ENCODE results near the gene TUBA1B. TPM values are rescaled to one million over a fixed set of nuclear protein-coding genes. Genes with fewer than 3 reads are reported as not detected.

TUBA1B gene
- total and polyA plus RNA-seq, 2 of the 8 experiments (the other 6 are each of a cell fraction or from before 2014, with no cell fraction given), result 2,092 to 6,837 TPM

DNA sequence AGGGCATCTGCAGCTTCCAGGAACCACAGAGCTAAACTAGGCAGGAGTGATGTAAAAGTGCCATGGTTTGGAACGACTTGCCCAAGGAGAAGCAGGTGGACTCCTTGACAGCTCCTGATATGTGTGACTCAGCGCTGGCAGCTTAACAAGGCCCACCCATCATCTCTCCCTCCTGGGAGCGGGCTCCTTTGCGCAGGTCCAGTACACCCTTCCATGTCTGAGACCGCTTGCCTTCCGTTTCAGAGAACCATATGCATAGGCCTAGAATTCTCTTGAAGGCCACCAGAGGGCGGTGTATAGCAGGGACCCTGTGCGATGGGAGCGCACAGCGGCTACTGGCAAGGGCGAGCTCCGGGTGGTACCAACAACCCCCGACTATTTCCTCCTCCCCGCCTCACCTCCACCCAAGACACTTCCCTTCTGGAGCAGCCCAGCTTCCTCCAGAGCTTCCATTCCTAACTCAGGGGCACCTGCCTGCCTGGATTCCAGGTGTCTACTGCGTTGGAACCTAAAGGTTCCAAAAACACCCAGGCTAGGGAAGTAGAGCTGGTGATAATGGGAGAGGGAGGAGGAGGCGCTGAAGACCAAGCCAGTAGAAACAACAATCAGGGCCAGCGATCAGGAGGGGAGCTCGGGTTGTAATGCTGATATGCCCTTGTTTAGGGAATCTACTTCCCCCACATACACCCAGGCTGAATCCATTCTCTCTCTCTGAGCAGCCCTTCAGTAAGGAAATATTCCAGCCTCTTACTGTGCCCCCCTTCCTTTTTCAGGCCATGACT is 42.9 kb downstream of the TUBA1B start (continued):
- TF ChIP-seq SP1 (IDR thresholded peaks at IDR 0.05; ENCODE audit: low read depth, low read length) (no peak), CHD7 (IDR thresholded peaks at IDR 0.05; ENCODE audit: insufficient replicate concordance, low read length) (no peak), FOSL1 (IDR thresholded peaks at IDR 0.05; ENCODE audit: insufficient read depth, low read depth, low read length) (no peak), SRF (IDR thresholded peaks at IDR 0.05; ENCODE audit: low read depth, low read length) (no peak), E2F6 (IDR thresholded peaks at IDR 0.05) (no peak), HDAC2 (IDR thresholded peaks at IDR 0.05; ENCODE audit: borderline replicate concordance in 1 of 2, low read depth in 2 of 2, low read length in 2 of 2) (0 out of 4 replicates have a peak, but pooled peaks of 1 of the 2 experiments have one; percentile 32), YY1 (IDR thresholded peaks at IDR 0.05; ENCODE audit: low read depth, low read length) (no peak), KDM5A (IDR thresholded peaks at IDR 0.05; ENCODE audit: low read length) (no peak), RNF2 (IDR thresholded peaks at IDR 0.05; ENCODE audit: borderline replicate concordance, low read depth, low read length, missing control alignments, poor library complexity, severe bottlenecking) (no peak)
